Measurements from ENCODE around the gene CMSS1. TPM values are rescaled to one million over a fixed set of nuclear protein-coding genes. Genes with fewer than 3 reads are reported as not detected.

CMSS1 gene
- total and polyA plus RNA-seq, 5 donors from 2014 or later = 20.5 to 34.0 (median 22.0) TPM

DNA sequence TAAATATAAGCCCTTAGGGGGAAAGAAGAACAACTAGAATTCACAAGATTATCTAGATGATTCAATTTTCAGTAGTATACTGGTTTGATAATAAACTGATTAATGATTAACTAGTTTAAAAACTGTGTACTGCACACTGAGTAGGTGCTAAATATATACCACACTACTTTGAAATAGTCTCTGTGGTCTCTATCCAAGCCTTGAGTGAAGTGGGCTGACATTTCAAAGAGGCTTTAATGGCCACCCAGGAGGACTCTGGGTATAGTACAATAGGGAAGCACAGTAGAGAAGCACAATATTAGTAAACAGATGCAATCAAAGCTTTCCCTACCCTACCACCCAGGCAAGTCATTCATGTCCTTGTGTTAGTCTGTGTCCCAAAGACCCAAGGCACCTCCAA is 249.9 kb downstream of the CMSS1 start:
- H3K4me3 ChIP-seq (ENCODE audit: low read depth, low read length) = no peak overlapping the region
- ATAC-seq (ENCODE audit: low read depth in 2 of 2) (no peak), DNase-seq (no peak)
- peaks cover 7% of the 10 kb centered on the region for H3K4me1 ChIP-seq (ENCODE audit: control insufficient read depth, insufficient read depth, low read length, poor library complexity, severe bottlenecking)
- H3K27me3 Mint-ChIP-seq = peaks cover 4% of the 10 kb centered on the region
- H3K36me3 ChIP-seq (ENCODE audit: control insufficient read depth, insufficient read depth, low read length) = no peaks in the 10 kb centered on the region
- H3K27me3 ChIP-seq (ENCODE audit: control insufficient read depth, insufficient read depth, low read length) = no peaks in the 10 kb centered on the region
- H3K36me3 Mint-ChIP-seq = no peaks in the 10 kb centered on the region
- no peaks in the 10 kb centered on the region for H3K9me3 Mint-ChIP-seq
- no peak overlapping the region for H3K27ac ChIP-seq (ENCODE audit: insufficient read depth, low read length, poor library complexity, severe bottlenecking)
- H3K4me3 Mint-ChIP-seq = no peak overlapping the region
- no peaks in the 10 kb centered on the region for H3K9me3 ChIP-seq (ENCODE audit: control insufficient read depth in 2 of 2, low read length in 2 of 2)
- H3K4me1 Mint-ChIP-seq = peaks cover 12 to 17% (median 16%) of the 10 kb centered on the region in 4 donors
- no peak overlapping the region for H3K27ac Mint-ChIP-seq

DNA sequence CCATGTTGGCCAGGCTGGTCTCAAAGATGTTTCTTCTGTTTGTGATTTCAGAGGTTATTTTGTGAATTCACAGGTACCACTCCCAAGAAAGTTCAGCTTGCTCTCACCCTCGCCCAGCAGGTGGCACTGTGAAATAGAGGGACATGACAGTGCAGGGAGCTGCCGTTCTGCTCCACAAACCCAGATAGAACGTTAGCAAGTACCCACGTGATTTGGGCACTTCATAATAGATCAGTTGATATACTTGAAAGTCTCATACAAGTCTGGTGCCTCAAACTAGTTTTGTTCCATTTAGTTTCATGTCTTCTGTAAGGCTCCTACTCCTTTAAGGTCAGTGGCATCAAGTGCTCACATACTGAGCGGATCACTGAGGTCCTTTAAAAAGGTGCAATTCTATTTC is 251.2 kb downstream of the CMSS1 start:
- Histone ChIP-seq H3K4me3 (ENCODE audit: low read depth, low read length) (peak overlapping the region; percentile 2), H3K27me3 (ENCODE audit: control insufficient read depth, insufficient read depth, low read length) (no peaks in the 10 kb centered on the region), H3K4me1 (ENCODE audit: control insufficient read depth, insufficient read depth, low read length, poor library complexity, severe bottlenecking) (peaks cover 19% of the 10 kb centered on the region), H3K36me3 (ENCODE audit: control insufficient read depth, insufficient read depth, low read length) (no peaks in the 10 kb centered on the region), H3K9me3 (ENCODE audit: control insufficient read depth in 2 of 2, low read length in 2 of 2) (no peaks in the 10 kb centered on the region), H3K27ac (ENCODE audit: insufficient read depth, low read length, poor library complexity, severe bottlenecking) (no peak overlapping the region)
- H3K36me3 Mint-ChIP-seq = no peaks in the 10 kb centered on the region
- H3K27me3 Mint-ChIP-seq = peaks cover 4% of the 10 kb centered on the region
- no peaks in the 10 kb centered on the region for H3K9me3 Mint-ChIP-seq
- H3K4me1 Mint-ChIP-seq = peaks cover 24 to 29% (median 27%) of the 10 kb centered on the region in 4 donors
- no peak overlapping the region for H3K4me3 Mint-ChIP-seq
- DNase-seq (peak; percentile 43 to 91 (median 61)), ATAC-seq (ENCODE audit: low read depth in 2 of 2) (peak; percentile 77 to 88)
- H3K27ac Mint-ChIP-seq = peak overlapping the region in 1 of 3 donors; percentile 71

DNA sequence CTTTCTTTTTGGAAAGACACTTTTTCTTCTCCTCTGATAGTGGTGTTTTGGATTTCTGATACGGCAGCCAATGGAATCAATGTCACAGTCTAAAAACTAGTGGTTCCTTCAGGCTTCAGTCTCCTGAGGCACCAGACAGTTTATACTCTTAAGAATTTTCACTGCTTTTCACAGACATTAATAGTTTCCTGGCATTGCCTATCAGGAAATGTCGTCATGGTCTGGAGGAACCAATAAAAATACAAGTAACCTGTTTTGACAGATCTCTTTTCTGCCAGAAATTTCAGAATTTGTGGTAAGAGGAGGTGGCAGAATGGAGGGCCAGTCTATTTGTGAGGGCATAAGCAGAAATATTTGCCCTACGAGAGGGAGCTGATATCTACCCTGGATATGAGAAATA is 251.8 kb downstream of the CMSS1 start:
- no peaks in the 10 kb centered on the region for H3K36me3 ChIP-seq (ENCODE audit: control insufficient read depth, insufficient read depth, low read length)
- H3K4me3 ChIP-seq (ENCODE audit: low read depth, low read length) = no peak overlapping the region
- no peak overlapping the region for H3K4me3 Mint-ChIP-seq
- peaks cover 4% of the 10 kb centered on the region for H3K27me3 Mint-ChIP-seq
- DNase-seq (no peak), ATAC-seq (ENCODE audit: low read depth in 2 of 2) (no peak)
- peaks cover 24% of the 10 kb centered on the region for H3K4me1 ChIP-seq (ENCODE audit: control insufficient read depth, insufficient read depth, low read length, poor library complexity, severe bottlenecking)
- H3K9me3 ChIP-seq (ENCODE audit: control insufficient read depth in 2 of 2, low read length in 2 of 2) = no peaks in the 10 kb centered on the region
- H3K27me3 ChIP-seq (ENCODE audit: control insufficient read depth, insufficient read depth, low read length) = no peaks in the 10 kb centered on the region
- H3K4me1 Mint-ChIP-seq = peaks cover 30 to 34% (median 32%) of the 10 kb centered on the region in 4 donors
- no peaks in the 10 kb centered on the region for H3K36me3 Mint-ChIP-seq
- no peaks in the 10 kb centered on the region for H3K9me3 Mint-ChIP-seq
- H3K27ac ChIP-seq (ENCODE audit: insufficient read depth, low read length, poor library complexity, severe bottlenecking) = no peak overlapping the region
- H3K27ac Mint-ChIP-seq = no peak overlapping the region

DNA sequence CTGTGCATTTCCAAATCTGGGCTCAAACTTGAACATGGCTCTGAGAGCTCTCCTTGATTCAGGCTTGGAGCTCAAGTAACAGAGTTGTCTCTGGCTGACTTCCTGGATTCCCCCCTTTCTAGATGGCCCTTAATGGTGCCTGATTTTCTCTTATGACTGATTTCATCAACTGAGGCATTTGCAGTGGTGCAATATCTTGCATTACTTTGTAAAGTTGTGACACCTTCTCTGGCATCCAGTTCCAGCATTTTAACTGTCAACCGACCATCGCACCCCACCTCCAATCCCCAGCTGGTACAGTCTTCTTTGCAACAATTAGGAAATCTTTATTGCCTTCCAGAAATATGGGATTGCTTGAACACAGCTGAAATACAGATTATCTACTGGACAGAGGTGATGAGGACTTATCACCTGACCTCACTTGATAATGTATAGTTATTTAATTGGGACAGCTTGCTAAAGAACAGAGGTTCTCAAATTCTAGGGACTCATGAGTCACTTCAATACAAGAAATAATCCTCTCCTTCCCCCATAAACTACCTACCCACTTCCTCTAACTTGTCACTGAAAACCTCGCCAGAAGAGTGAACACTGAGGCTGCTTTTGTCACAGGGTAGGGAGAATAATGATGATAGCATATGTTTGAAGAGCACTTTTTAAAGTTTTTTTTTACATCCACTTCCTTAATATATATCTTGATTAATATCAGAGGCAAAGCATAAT is 254.8 kb downstream of the CMSS1 start:
- Mint-ChIP-seq H3K36me3 (no peaks in the 10 kb centered on the region), H3K4me1 (peaks cover 37 to 49% (median 44%) of the 10 kb centered on the region in 4 donors)

DNA sequence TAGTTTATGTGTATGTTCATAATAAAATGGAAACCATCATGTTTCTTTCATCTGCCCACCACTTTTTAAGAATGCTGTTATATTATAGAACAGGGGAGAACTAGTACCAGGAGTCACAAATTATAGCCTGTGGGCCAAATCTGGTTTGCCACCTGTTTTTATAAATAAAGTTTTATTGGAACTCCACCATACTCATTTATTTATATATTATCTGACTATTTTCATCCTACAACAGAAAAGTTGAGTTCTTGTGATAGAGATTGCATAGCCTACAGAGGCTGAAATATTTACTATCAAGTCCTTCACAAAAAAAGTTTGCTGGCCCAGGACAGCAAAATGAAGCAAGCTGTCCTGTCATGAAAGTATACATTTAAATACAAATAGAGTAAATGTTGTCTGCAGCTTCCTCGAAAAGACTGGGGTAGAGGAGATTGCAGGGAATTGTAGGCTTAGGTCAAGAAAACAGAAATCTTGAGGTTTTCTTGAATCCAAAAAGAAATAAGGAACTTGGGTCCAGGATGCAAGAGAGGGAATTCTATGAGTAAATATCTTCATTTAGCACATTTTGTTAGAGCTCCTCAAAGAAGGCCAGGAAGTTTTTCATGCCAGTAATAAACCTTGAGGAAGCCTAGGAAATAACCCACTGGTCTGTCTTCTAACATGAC is 255.5 kb downstream of the CMSS1 start:
- Mint-ChIP-seq H3K36me3 (no peaks in the 10 kb centered on the region), H3K9me3 (peaks cover 0 to 2% (median 0%) of the 10 kb centered on the region in 7 donors), H3K4me1 (peaks cover 37 to 49% (median 44%) of the 10 kb centered on the region in 4 donors), H3K27me3 (peaks cover 4% of the 10 kb centered on the region), H3K27ac (peak overlapping the region in 1 of 3 donors; percentile 79), H3K4me3 (peak overlapping the region in 3 of 4 donors; percentile 4 to 71 (median 29))
- H3K4me3 ChIP-seq (ENCODE audit: low read depth, low read length) = peak overlapping the region; percentile 46
- DNase-seq (no peak), ATAC-seq (ENCODE audit: low read depth in 2 of 2) (no peak)
- H3K27me3 ChIP-seq (ENCODE audit: control insufficient read depth, insufficient read depth, low read length) = no peaks in the 10 kb centered on the region
- peaks cover 24% of the 10 kb centered on the region for H3K4me1 ChIP-seq (ENCODE audit: control insufficient read depth, insufficient read depth, low read length, poor library complexity, severe bottlenecking)
- no peaks in the 10 kb centered on the region for H3K36me3 ChIP-seq (ENCODE audit: control insufficient read depth, insufficient read depth, low read length)
- H3K9me3 ChIP-seq (ENCODE audit: control insufficient read depth in 2 of 2, low read length in 2 of 2) = no peaks in the 10 kb centered on the region
- no peak overlapping the region for H3K27ac ChIP-seq (ENCODE audit: insufficient read depth, low read length, poor library complexity, severe bottlenecking)

More for the DNA sequence above, 254.8 kb downstream of the CMSS1 start:
- H3K27ac Mint-ChIP-seq = peak overlapping the region in 1 of 3 donors; percentile 35
- Histone ChIP-seq H3K4me1 (ENCODE audit: control insufficient read depth, insufficient read depth, low read length, poor library complexity, severe bottlenecking) (peaks cover 24% of the 10 kb centered on the region), H3K9me3 (ENCODE audit: control insufficient read depth in 2 of 2, low read length in 2 of 2) (no peaks in the 10 kb centered on the region), H3K27ac (ENCODE audit: insufficient read depth, low read length, poor library complexity, severe bottlenecking) (no peak overlapping the region), H3K36me3 (ENCODE audit: control insufficient read depth, insufficient read depth, low read length) (no peaks in the 10 kb centered on the region), H3K27me3 (ENCODE audit: control insufficient read depth, insufficient read depth, low read length) (no peaks in the 10 kb centered on the region), H3K4me3 (ENCODE audit: low read depth, low read length) (no peak overlapping the region)
- DNase-seq (peak in 2 of 3 donors; percentile 10 to 85), ATAC-seq (ENCODE audit: low read depth in 2 of 2) (peak; percentile 73 to 77)
- H3K9me3 Mint-ChIP-seq = peaks cover 0 to 2% (median 0%) of the 10 kb centered on the region in 7 donors
- peak overlapping the region in 3 of 4 donors; percentile 2 to 29 (median 4) for H3K4me3 Mint-ChIP-seq
- peaks cover 4% of the 10 kb centered on the region for H3K27me3 Mint-ChIP-seq

DNA sequence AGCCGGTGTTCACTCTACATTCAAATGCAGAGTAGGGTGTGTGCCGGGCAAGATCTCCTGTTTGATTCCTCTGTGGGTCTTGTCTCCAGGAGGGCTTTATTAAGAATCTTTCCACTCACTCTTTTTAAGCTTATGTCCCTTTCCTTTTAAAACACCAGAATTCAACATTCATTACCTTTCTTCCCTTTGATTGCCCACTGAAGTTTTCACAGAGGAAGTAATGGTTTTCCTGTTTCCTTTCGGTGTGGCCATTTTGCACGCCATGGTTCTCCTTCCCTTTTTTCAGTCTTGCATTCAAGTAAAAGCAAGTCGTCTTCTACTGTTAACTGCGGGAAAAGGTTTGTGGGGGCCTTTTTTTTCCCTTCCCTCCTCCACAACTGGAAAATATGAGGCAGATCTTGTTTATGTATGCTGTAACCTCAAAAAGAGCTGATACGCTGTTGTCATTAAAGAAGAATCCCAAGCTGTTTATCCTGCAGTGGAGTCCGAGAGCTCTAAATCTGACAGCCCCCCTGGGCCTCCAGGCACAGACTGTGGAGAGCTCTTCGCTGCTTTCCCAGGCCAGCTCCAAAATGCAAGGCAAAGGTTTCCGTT is 256.1 kb downstream of the CMSS1 start:
- ATAC-seq (ENCODE audit: low read depth in 2 of 2) = no peak
- Histone ChIP-seq H3K4me3 (ENCODE audit: low read depth, low read length) (peak overlapping the region; percentile 46), H3K27ac (ENCODE audit: insufficient read depth, low read length, poor library complexity, severe bottlenecking) (no peak overlapping the region), H3K27me3 (ENCODE audit: control insufficient read depth, insufficient read depth, low read length) (no peaks in the 10 kb centered on the region), H3K36me3 (ENCODE audit: control insufficient read depth, insufficient read depth, low read length) (no peaks in the 10 kb centered on the region), H3K9me3 (ENCODE audit: control insufficient read depth in 2 of 2, low read length in 2 of 2) (no peaks in the 10 kb centered on the region), H3K4me1 (ENCODE audit: control insufficient read depth, insufficient read depth, low read length, poor library complexity, severe bottlenecking) (peaks cover 24% of the 10 kb centered on the region)
- Mint-ChIP-seq H3K36me3 (no peaks in the 10 kb centered on the region), H3K4me1 (peaks cover 35 to 49% (median 43%) of the 10 kb centered on the region in 4 donors), H3K27me3 (peaks cover 4% of the 10 kb centered on the region), H3K4me3 (peak overlapping the region in 3 of 4 donors; percentile 17 to 71 (median 53)), H3K27ac (peak overlapping the region in 1 of 3 donors; percentile 79), H3K9me3 (peaks cover 0 to 2% (median 0%) of the 10 kb centered on the region in 7 donors)
- peak in 1 of 3 donors; percentile 46 for DNase-seq

DNA sequence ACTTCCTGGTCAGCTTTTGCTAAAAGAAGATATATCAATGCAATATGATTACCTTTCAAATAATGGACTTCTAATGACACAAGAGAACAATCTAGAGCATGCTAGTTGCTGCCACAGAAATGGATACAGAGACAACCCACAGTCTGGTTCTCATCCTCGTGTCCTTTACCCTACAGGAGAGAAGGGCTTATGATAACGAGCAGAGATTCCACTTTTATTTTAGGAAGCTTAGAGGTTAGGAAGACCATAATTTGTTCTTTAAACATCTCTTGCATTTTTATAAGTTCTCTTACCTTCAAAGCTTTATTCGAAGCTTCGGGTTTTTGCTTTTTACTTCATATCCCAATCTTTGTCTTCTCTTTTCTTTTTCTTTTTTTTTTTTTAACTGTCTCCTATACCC is 257.5 kb downstream of the CMSS1 start:
- H3K27ac Mint-ChIP-seq = peak overlapping the region in 1 of 3 donors; percentile 47
- Histone ChIP-seq H3K27me3 (ENCODE audit: control insufficient read depth, insufficient read depth, low read length) (no peaks in the 10 kb centered on the region), H3K36me3 (ENCODE audit: control insufficient read depth, insufficient read depth, low read length) (no peaks in the 10 kb centered on the region), H3K4me1 (ENCODE audit: control insufficient read depth, insufficient read depth, low read length, poor library complexity, severe bottlenecking) (peaks cover 24% of the 10 kb centered on the region), H3K27ac (ENCODE audit: insufficient read depth, low read length, poor library complexity, severe bottlenecking) (no peak overlapping the region), H3K9me3 (ENCODE audit: control insufficient read depth in 2 of 2, low read length in 2 of 2) (no peaks in the 10 kb centered on the region), H3K4me3 (ENCODE audit: low read depth, low read length) (no peak overlapping the region)
- H3K36me3 Mint-ChIP-seq = no peaks in the 10 kb centered on the region
- peaks cover 4% of the 10 kb centered on the region for H3K27me3 Mint-ChIP-seq
- ATAC-seq (ENCODE audit: low read depth in 2 of 2) (no peak), DNase-seq (no peak)
- H3K4me3 Mint-ChIP-seq = no peak overlapping the region
- peaks cover 0 to 2% (median 0%) of the 10 kb centered on the region in 7 donors for H3K9me3 Mint-ChIP-seq
- peaks cover 32 to 45% (median 42%) of the 10 kb centered on the region in 4 donors for H3K4me1 Mint-ChIP-seq

All from CD4-positive, CD25-positive, alpha-beta regulatory T cell (primary cell).